SK-N-MC (cell line): ENCODE measurements around the gene KDM4B.

Experiments
- DNase-seq: peaks from one replicate; pipeline ENCODE4 v3.0.0-alpha.2; 2011; ENCODE audit warnings: low read depth, low spot score
- H3K27ac ChIP-seq: fragments of 200-600 bp; sonication (generic); 2 replicates; pipeline ENCODE4 v1.5.1; 2016; ENCODE audit warnings: mixed run types
- H3K36me3 ChIP-seq: fragments of 200-600 bp; sonication (generic); 2 replicates; pipeline ENCODE4 v1.6.1; 2017; ENCODE audit warnings: antibody characterized with exemption, low read length, mixed read lengths; ENCODE audit not compliant: insufficient read depth
- H3K4me3 ChIP-seq: fragments of 200-600 bp; sonication (generic); 2 replicates; pipeline ENCODE4 v1.5.1; 2016
- H3K9ac ChIP-seq: fragments of 200-600 bp; sonication (generic); 2 replicates; pipeline ENCODE4 v1.8.0; 2017; ENCODE audit warnings: mixed run types, mixed read lengths; ENCODE audit not compliant: insufficient read length
- H3K9me3 ChIP-seq: fragments of 200-600 bp; sonication (generic); 2 replicates; pipeline ENCODE4 v1.6.1; 2017; ENCODE audit warnings: low read depth, mild to moderate bottlenecking, antibody characterized with exemption, low read length, moderate library complexity, mixed read lengths
- EZH2 ChIP-seq: fragments of 200-600 bp; sonication (generic); IDR thresholded peaks from one replicate; pipeline ENCODE4 v1.6.1; 2017; ENCODE audit warnings: antibody characterized with exemption
- FOXP2 ChIP-seq: optimal IDR thresholded peaks from 2 replicates; pipeline ENCODE3; 2011; ENCODE audit warnings: mild to moderate bottlenecking, moderate library complexity; ENCODE audit not compliant: insufficient read depth; ENCODE audit errors: extremely low read length, control extremely low read depth
- POLR2AphosphoS5 ChIP-seq: IDR thresholded peaks from 2 replicates; pipeline ENCODE4 v1.6.1; 2012; ENCODE audit warnings: mild to moderate bottlenecking, low read depth, low read length, borderline replicate concordance

The KDM4B gene

DNA sequence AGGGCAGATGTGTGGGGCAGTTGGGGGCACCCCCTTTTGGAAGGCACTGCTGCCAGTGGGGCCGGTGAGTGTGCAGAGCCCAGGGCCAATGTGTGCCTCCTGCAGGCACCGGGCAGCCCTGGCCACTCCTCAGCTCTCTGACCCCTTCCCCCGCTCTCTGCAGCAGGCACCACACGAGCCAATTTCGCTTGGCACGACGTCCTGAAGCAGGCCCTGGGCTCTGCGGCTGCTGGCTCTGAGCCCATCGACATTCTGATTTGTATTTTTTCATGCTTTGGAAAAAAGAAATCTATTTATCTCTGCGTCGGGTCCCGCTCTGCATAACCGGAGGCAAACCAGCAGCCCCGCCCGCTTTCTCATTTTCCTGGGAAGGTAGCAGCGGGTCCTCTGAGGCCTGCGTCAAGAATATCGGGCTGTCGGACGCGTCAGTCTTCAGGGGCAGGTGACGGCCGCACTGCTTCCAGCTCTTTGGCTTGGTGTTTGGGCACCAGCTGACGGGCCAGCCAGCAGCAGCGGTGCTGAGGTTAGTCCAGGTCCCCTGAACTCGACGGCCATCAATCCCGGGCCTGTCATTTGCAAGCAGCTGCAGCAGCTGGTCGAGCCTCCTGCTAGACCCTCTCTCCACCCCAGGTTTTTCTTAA lies 134.3 kb downstream of the KDM4B start:
- peaks cover 6% of the 10 kb centered on the region; the same call in 1 of the 2 replicates for H3K9me3 ChIP-seq
- TF ChIP-seq POLR2AphosphoS5 (no peak), EZH2 (no peak), FOXP2 (peak; percentile 84)
- DNase-seq, result peak; percentile 40
- peaks cover 16% of the 10 kb centered on the region for H3K36me3 ChIP-seq
- peak overlapping the region; percentile 84 for H3K27ac ChIP-seq
- peak overlapping the region; percentile 69 for H3K4me3 ChIP-seq
- peak overlapping the region; percentile 4 for H3K9ac ChIP-seq

GRCh38 chr19:5103812-5104410 lies 135.0 kb downstream of the KDM4B start:
- TF ChIP-seq POLR2AphosphoS5 (no peak), EZH2 (no peak), FOXP2 (no peak)
- peak overlapping the region; percentile 6 for H3K9ac ChIP-seq
- H3K27ac ChIP-seq, result peak overlapping the region; percentile 84
- H3K9me3 ChIP-seq, result peaks cover 4% of the 10 kb centered on the region; the same call in 1 of the 2 replicates
- no peak for DNase-seq
- H3K36me3 ChIP-seq, result peaks cover 10% of the 10 kb centered on the region
- peak overlapping the region; percentile 69 for H3K4me3 ChIP-seq

DNA sequence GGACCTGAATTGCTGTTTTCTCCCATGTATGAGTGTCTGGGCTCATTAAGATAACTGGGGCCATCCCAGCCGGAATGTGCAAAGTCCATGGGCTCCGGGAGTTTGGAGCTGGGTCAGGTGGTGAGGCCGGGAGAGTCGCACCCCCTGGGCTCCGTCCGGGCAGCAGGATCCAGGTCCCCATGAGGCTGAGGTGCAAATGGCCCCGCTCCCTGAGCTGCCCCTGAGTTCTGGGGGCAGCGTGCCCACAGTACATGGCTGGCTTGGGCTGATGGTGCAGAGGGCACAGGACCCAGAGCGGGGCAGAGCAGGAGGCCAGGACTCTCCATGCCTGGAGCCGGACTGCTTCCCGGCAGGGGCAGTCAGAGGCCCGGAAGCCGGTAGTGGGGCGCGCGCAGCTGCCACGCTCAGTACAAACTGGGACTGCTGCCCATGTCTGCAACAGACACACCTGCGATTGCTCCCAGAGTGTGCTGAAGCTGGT lies 136.0 kb downstream of the KDM4B start:
- no peak for TF ChIP-seq FOXP2
- TF ChIP-seq POLR2AphosphoS5, result no peak
- TF ChIP-seq EZH2, result no peak

DNA sequence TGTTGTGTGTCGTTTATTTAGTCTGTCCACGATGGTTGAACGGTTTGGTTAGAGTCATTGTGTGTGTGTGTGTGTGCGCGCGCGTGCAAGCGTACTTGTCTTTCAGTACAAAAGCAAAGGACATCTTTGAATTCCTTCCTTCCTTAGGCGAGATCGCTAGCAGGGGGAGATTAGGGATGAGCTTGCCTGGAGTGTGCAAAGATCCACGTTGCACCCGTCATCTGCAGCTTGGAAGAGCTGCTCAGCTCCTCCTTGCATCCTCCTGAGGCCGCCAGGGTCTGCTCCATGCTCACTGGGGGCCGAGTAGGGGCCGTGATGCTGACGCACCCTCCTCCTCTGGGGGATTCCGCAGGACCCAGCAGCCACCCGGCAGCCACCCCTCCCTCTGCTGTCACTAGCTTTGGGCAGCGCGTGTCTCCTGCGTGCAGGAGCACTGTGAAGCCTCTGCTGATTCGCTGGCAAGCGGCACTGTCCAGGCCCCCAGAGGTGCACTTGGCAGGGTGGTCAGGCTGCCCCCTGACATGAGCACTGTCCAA lies 137.3 kb downstream of the KDM4B start:
- DNase-seq, result no peak
- no peak for TF ChIP-seq POLR2AphosphoS5
- TF ChIP-seq EZH2, result no peak
- TF ChIP-seq FOXP2, result no peak
- Histone ChIP-seq H3K36me3 (no peaks in the 10 kb centered on the region; the same call in 1 of the 2 replicates), H3K4me3 (no peak overlapping the region), H3K9ac (no peak overlapping the region), H3K27ac (peak overlapping the region; percentile 26; the same call in 1 of the 2 replicates), H3K9me3 (no peaks in the 10 kb centered on the region)

More for the DNA sequence above, 136.0 kb downstream of the KDM4B start:
- Histone ChIP-seq H3K27ac (peak overlapping the region; percentile 84), H3K4me3 (no peak overlapping the region), H3K36me3 (peaks cover under 1% of the 10 kb centered on the region; the same call in 1 of the 2 replicates), H3K9me3 (no peaks in the 10 kb centered on the region), H3K9ac (peak overlapping the region; percentile 6)
- DNase-seq, result no peak

GRCh38 chr19:5106971-5107370 lies 138.1 kb downstream of the KDM4B start:
- no peak for TF ChIP-seq EZH2
- TF ChIP-seq FOXP2, result no peak
- no peak overlapping the region for H3K4me3 ChIP-seq
- no peaks in the 10 kb centered on the region for H3K9me3 ChIP-seq
- H3K27ac ChIP-seq, result 0 out of 2 replicates have a peak overlapping the region, but pooled peaks have one; percentile 31
- no peak for DNase-seq
- H3K9ac ChIP-seq, result peak overlapping the region; percentile 37
- no peaks in the 10 kb centered on the region; the same call in 1 of the 2 replicates for H3K36me3 ChIP-seq

- H3K36me3 ChIP-seq, result no peaks in the 10 kb centered on the region; the same call in 1 of the 2 replicates
- TF ChIP-seq FOXP2, result no peak
- no peak overlapping the region for H3K4me3 ChIP-seq
- peak overlapping the region; percentile 37 for H3K9ac ChIP-seq
- no peak for DNase-seq
- H3K27ac ChIP-seq, result 0 out of 2 replicates have a peak overlapping the region, but pooled peaks have one; percentile 31
- no peaks in the 10 kb centered on the region for H3K9me3 ChIP-seq
Measured at GRCh38 chr19:5107432-5108122, 138.7 kb downstream of the KDM4B start.

- TF ChIP-seq FOXP2, result no peak
- TF ChIP-seq EZH2, result no peak
- no peak for TF ChIP-seq POLR2AphosphoS5
- Histone ChIP-seq H3K4me3 (no peak overlapping the region), H3K27ac (peak overlapping the region; percentile 31; the same call in 1 of the 2 replicates), H3K9me3 (no peaks in the 10 kb centered on the region), H3K9ac (no peak overlapping the region), H3K36me3 (no peaks in the 10 kb centered on the region; the same call in 1 of the 2 replicates)
- no peak for DNase-seq
Measured at GRCh38 chr19:5108123-5108596, 139.2 kb downstream of the KDM4B start.

DNA sequence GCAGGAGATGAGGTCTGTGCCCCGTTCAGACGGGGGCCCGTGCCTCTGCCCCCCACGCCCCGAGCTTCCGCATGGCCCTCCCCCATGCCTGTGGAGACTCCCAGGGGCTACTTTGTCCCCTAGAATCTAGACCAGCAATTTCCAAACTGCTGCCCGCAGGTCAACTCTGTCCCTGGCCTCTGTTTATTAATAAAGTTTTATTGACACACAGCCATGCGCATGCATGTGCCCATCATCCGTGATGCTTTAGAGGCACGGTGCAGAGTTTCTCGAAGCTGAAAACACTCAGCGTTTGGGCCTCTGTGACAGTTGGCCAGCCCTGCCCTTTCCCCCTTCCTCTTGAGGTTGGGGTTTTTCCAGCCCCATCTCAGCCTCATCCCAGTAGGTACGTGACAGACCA lies 140.0 kb downstream of the KDM4B start:
- DNase-seq, result no peak
- no peaks in the 10 kb centered on the region for H3K9me3 ChIP-seq
- H3K4me3 ChIP-seq, result no peak overlapping the region
- H3K9ac ChIP-seq, result no peak overlapping the region
- no peaks in the 10 kb centered on the region; the same call in 1 of the 2 replicates for H3K36me3 ChIP-seq
- no peak overlapping the region; the same call in 1 of the 2 replicates for H3K27ac ChIP-seq
- no peak for TF ChIP-seq EZH2
- no peak for TF ChIP-seq POLR2AphosphoS5
- TF ChIP-seq FOXP2, result no peak
